Keratinocyte (primary cell): ENCODE measurements around the gene PLEKHA8. TPM values are rescaled to one million over a fixed set of nuclear protein-coding genes. Genes with fewer than 3 reads are reported as not detected.

ENCODE experiments used
- DNase-seq: peaks from one replicate; pipeline ENCODE4 v3.0.0-alpha.2; 2011; ENCODE audit warnings: low read depth, missing footprints, low spot score
- FAIRE-seq: peaks from 2 replicates; lab custom pipeline; 2011; peaks lifted over from hg19 to GRCh38; lab: Jason Lieb, UNC
- H2AFZ ChIP-seq: 2 replicates; pipeline ENCODE4 v1.6.0; 2012; ENCODE audit warnings: low read length, control low read depth, inconsistent platforms; ENCODE audit not compliant: control insufficient read depth
- H3K27ac ChIP-seq: 2 replicates; pipeline ENCODE4 v1.5.1; 2011; ENCODE audit warnings: low read length; ENCODE audit not compliant: control insufficient read depth, insufficient read depth
- H3K27me3 ChIP-seq: 3 replicates; pipeline ENCODE4 v1.6.0; 2011; ENCODE audit warnings: low read length; ENCODE audit not compliant: control insufficient read depth, insufficient read depth; ENCODE audit errors: extremely low read depth
- H3K36me3 ChIP-seq, 2 experiments: 2 replicates in 1 of 2; 3 replicates in 1 of 2; pipeline ENCODE4 v1.5.1; 2011; ENCODE audit warnings: low read length in 2 of 2, mild to moderate bottlenecking in 1 of 2; ENCODE audit not compliant: control insufficient read depth in 2 of 2, insufficient read depth in 2 of 2; ENCODE audit errors: extremely low read depth in 1 of 2
- H3K4me1 ChIP-seq: 3 replicates; pipeline ENCODE4 v1.5.1; 2011; ENCODE audit warnings: low read length; ENCODE audit not compliant: control insufficient read depth, insufficient read depth; ENCODE audit errors: extremely low read depth
- H3K4me2 ChIP-seq: 3 replicates; pipeline ENCODE4 v1.6.0; 2011; ENCODE audit warnings: low read depth, low read length; ENCODE audit not compliant: control insufficient read depth, insufficient read depth; ENCODE audit errors: extremely low read depth
- H3K4me3 ChIP-seq, 3 experiments: fragments of 200-600 bp in 1 of 3; sonication (generic) in 1 of 3; 2 replicates in 2 of 3; 3 replicates in 1 of 3; pipeline ENCODE4 v1.5.1; 2011 to 2016; ENCODE audit warnings: low read length in 3 of 3, mild to moderate bottlenecking in 3 of 3, control low read depth in 2 of 3, inconsistent platforms in 1 of 3, low read depth in 1 of 3, mixed read lengths in 1 of 3, mixed run types in 1 of 3, moderate library complexity in 1 of 3; ENCODE audit not compliant: control insufficient read depth in 2 of 3, insufficient read depth in 2 of 3; ENCODE audit errors: extremely low read depth in 1 of 3
- H3K79me2 ChIP-seq: 2 replicates; pipeline ENCODE4 v1.6.0; 2012; ENCODE audit warnings: low read length; ENCODE audit not compliant: control insufficient read depth, insufficient read depth
- H3K9ac ChIP-seq: 3 replicates; pipeline ENCODE4 v1.6.0; 2011; ENCODE audit warnings: low read length; ENCODE audit not compliant: control insufficient read depth, insufficient read depth; ENCODE audit errors: extremely low read depth
- H3K9me1 ChIP-seq: 3 replicates; pipeline ENCODE4 v1.6.0; 2011; ENCODE audit warnings: low read length; ENCODE audit not compliant: control insufficient read depth, insufficient read depth; ENCODE audit errors: extremely low read depth
- H3K9me3 ChIP-seq: 2 replicates; pipeline ENCODE4 v1.5.1; 2012; ENCODE audit warnings: low read depth, low read length; ENCODE audit not compliant: control insufficient read depth
- H4K20me1 ChIP-seq: 3 replicates; pipeline ENCODE4 v1.6.0; 2011; ENCODE audit warnings: low read length; ENCODE audit not compliant: control insufficient read depth, insufficient read depth; ENCODE audit errors: extremely low read depth
- EZH2 ChIP-seq: IDR thresholded peaks from one replicate; pipeline ENCODE4 v1.6.1; 2012; ENCODE audit warnings: inconsistent platforms, mild to moderate bottlenecking, low read length, moderate library complexity
- dilution Hi-C: fragments of 300-500 bp; cut with MboI; formaldehyde crosslinking; loops from one replicate; pipeline ENCODE4 v1.7.0; 2020; ENCODE audit warnings: low sequenced_read_pairs; ENCODE audit not compliant: extremely low pct_ligation_motif_present
- polyA plus RNA-seq, 5 experiments: library from polyadenylated mRNA; depleted of rRNA in 3 of 5; stranded (reverse) in 3 of 5; stranded (forward) in 1 of 5; unstranded in 1 of 5; fragments of >200 nt; gene quantifications; 1 replicate in 1 of 5; 2 replicates in 3 of 5; 3 replicates in 1 of 5; pipeline versions ENCODE4 v1.2.1 to v1.2.3, GENCODE V29; 2011 to 2012; ENCODE audit warnings: missing spikeins in 2 of 5, low read depth in 1 of 5, low replicate concordance in 1 of 5
- TF ChIP-seq, protein P1 (sequence below), 3 experiments: IDR thresholded peaks in 1 of 3; conservative IDR thresholded peaks in 1 of 3; optimal IDR thresholded peaks in 1 of 3; 2 replicates in 2 of 3; 3 replicates in 1 of 3; pipeline versions ENCODE3 to v1.5.1; 2011; ENCODE audit warnings: low read length in 3 of 3, mild to moderate bottlenecking in 3 of 3, moderate library complexity in 2 of 3, control low read depth in 1 of 3, inconsistent platforms in 1 of 3; ENCODE audit not compliant: insufficient read depth in 2 of 3; ENCODE audit errors: extremely low read depth in 1 of 3

The PLEKHA8 gene
- polyA plus RNA-seq, 1 donor (not counting 4 experiments of a cell fraction or from before 2014, with no cell fraction given), result 9.6 TPM

DNA sequence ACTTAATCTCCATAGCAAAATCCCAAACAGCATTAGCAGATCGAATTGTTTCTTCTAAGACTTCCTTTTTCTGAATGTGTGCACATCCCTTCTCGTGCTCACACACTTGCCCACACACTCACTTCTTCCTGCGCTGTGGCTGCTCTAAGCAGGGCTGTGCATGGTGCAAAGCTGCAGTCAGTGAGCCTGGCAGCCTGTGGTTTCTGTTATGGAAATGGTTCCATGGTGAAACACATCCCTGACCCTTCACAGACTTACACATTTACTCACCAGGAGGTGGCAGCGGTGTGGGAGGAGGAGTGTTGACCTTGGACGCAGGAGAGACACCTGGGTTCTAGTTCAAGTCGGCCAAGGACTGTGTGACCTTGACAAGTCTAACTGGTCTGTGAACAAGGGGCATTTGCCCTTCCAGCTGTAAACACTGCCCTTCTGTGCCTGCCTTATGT lies 131.5 kb downstream of the PLEKHA8 start:
- no peak overlapping the region for H2AFZ ChIP-seq
- dilution Hi-C loops, result no loop called here
- no peak for TF ChIP-seq EZH2
- TF ChIP-seq, protein P1, sequence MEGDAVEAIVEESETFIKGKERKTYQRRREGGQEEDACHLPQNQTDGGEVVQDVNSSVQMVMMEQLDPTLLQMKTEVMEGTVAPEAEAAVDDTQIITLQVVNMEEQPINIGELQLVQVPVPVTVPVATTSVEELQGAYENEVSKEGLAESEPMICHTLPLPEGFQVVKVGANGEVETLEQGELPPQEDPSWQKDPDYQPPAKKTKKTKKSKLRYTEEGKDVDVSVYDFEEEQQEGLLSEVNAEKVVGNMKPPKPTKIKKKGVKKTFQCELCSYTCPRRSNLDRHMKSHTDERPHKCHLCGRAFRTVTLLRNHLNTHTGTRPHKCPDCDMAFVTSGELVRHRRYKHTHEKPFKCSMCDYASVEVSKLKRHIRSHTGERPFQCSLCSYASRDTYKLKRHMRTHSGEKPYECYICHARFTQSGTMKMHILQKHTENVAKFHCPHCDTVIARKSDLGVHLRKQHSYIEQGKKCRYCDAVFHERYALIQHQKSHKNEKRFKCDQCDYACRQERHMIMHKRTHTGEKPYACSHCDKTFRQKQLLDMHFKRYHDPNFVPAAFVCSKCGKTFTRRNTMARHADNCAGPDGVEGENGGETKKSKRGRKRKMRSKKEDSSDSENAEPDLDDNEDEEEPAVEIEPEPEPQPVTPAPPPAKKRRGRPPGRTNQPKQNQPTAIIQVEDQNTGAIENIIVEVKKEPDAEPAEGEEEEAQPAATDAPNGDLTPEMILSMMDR (optimal IDR thresholded peaks at IDR 0.05 in 1 of 3, IDR thresholded peaks at IDR 0.05 in 1 of 3, conservative IDR thresholded peaks at IDR 0.05 in 1 of 3; ENCODE audit: extremely low read depth in 1 of 3, insufficient read depth in 2 of 3, low read length in 3 of 3), result peak; percentile 28 to 70 (median 42)

DNA sequence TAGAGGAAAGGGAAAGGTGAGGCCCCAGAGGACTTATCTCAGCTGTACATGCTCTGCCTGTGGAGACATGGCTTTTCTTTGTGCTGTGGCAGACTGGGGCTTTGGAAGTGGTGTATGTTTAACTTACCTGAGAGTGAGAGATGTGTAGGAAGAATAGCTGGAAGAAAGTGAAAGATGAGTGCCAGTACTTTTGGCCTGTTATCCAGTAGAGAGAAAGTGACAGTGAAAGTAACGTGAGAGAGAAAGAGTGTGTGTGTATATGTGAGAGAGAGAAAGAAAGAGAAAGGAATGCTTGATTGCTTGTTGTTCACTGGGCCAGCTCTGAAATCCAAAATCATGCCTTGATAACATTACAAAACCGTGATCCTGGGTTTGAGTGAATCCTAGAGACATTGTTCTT lies 132.1 kb downstream of the PLEKHA8 start:
- H3K9me1 ChIP-seq, result no peaks in the 10 kb centered on the region
- no peaks in the 10 kb centered on the region for H3K79me2 ChIP-seq
- no peak overlapping the region for H3K4me3 ChIP-seq
- FAIRE-seq (no peak), DNase-seq (no peak)
- no peak overlapping the region for H2AFZ ChIP-seq
- no peaks in the 10 kb centered on the region for H4K20me1 ChIP-seq
- H3K9ac ChIP-seq, result no peak overlapping the region
- no peaks in the 10 kb centered on the region for H3K9me3 ChIP-seq
- TF ChIP-seq, protein P1 (optimal IDR thresholded peaks at IDR 0.05 in 1 of 3, IDR thresholded peaks at IDR 0.05 in 1 of 3, conservative IDR thresholded peaks at IDR 0.05 in 1 of 3; ENCODE audit: extremely low read depth in 1 of 3, insufficient read depth in 2 of 3, low read length in 3 of 3), result no peak
- no peak for TF ChIP-seq EZH2
- no peak overlapping the region for H3K27ac ChIP-seq
- no peaks in the 10 kb centered on the region for H3K36me3 ChIP-seq
- no peak overlapping the region for H3K4me2 ChIP-seq
- peaks cover 37% of the 10 kb centered on the region for H3K4me1 ChIP-seq
- dilution Hi-C loops, result no loop called here
- H3K27me3 ChIP-seq, result no peaks in the 10 kb centered on the region

More for the DNA sequence above, 131.5 kb downstream of the PLEKHA8 start:
- Histone ChIP-seq H3K4me2 (no peak overlapping the region), H3K4me3 (no peak overlapping the region), H3K27me3 (no peaks in the 10 kb centered on the region), H3K9me1 (no peaks in the 10 kb centered on the region), H3K9ac (no peak overlapping the region), H3K79me2 (no peaks in the 10 kb centered on the region), H3K36me3 (no peaks in the 10 kb centered on the region), H4K20me1 (no peaks in the 10 kb centered on the region), H3K27ac (no peak overlapping the region), H3K9me3 (no peaks in the 10 kb centered on the region), H3K4me1 (peaks cover 31% of the 10 kb centered on the region)
- FAIRE-seq, result no peak
- no peak for DNase-seq
